Skeletal muscle tissue (tissue), 4 donors: ENCODE measurements around the gene NACC2. TPM values are rescaled to one million over a fixed set of nuclear protein-coding genes. Genes with fewer than 3 reads are reported as not detected.
A peak's percentile ranks its signal among the peaks of the same experiment; 100 is the strongest.

Experiments used
- H3K27ac ChIP-seq: one replicate; pipeline ENCODE4 v1.7.0; 2013; ENCODE audit warnings: mild to moderate bottlenecking, low read depth, low read length, inconsistent platforms
- H3K27me3 ChIP-seq, 3 donors: one replicate each; pipeline ENCODE4 v1.7.0; 2013; ENCODE audit warnings: low read length in 3 of 3; ENCODE audit not compliant: control insufficient read depth in 3 of 3, insufficient read depth in 3 of 3
- H3K36me3 ChIP-seq, 3 donors: one replicate each; pipeline ENCODE4 v1.7.0; 2013; ENCODE audit warnings: low read length in 3 of 3; ENCODE audit not compliant: control insufficient read depth in 3 of 3, insufficient read depth in 3 of 3
- H3K4me1 ChIP-seq, 3 donors: one replicate each; pipeline ENCODE4 v1.7.0; 2013; ENCODE audit warnings: low read length in 3 of 3, mild to moderate bottlenecking in 3 of 3; ENCODE audit not compliant: control insufficient read depth in 3 of 3, insufficient read depth in 3 of 3
- H3K4me3 ChIP-seq, 3 donors: one replicate each; pipeline ENCODE4 v1.7.0; 2013; ENCODE audit warnings: low read length in 3 of 3
- H3K9ac ChIP-seq, 3 donors: one replicate each; pipeline ENCODE4 v1.7.0; 2013; ENCODE audit warnings: low read length in 3 of 3, mild to moderate bottlenecking in 3 of 3, moderate library complexity in 2 of 3, low read depth in 1 of 3
- H3K9me3 ChIP-seq, 3 donors: one replicate each; pipeline ENCODE4 v1.7.0; 2013; ENCODE audit warnings: low read length in 3 of 3; ENCODE audit not compliant: control insufficient read depth in 3 of 3
- total RNA-seq: library from RNA; depleted of rRNA; stranded (reverse); fragments of >200 nt; gene quantifications from one replicate; pipeline ENCODE4 v1.2.3, GENCODE V29; 2014
- donor health status: Osteomylitis.

NACC2 gene
- total RNA-seq, 1 donor from 2014 or later: 7.3 TPM

DNA sequence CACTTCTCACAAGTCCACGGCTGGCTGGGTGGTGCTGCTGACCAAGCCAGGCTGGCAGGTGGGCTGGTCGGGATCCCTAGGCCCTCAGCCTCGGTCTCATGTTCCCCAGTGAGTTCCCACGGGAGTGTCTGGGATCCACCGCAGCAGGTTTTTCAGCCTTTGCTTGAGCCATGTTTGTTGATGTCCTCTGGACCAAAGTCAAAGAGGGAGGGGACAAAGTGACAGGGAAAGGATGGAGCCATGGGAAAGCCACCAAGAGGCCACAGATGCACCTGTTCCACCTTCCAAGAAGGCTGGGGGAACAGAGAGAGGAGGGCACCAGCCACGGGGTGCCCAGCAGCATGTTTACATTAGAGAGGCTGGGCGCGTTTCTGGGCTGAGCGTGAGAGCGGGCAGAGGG is 131.2 kb downstream of the NACC2 start:
- H3K27ac ChIP-seq: no peak overlapping the region
- no peaks in the 10 kb centered on the region for H3K36me3 ChIP-seq
- no peaks in the 10 kb centered on the region for H3K27me3 ChIP-seq
- peaks cover 20 to 38% (median 30%) of the 10 kb centered on the region in 3 donors for H3K4me1 ChIP-seq
- no peak overlapping the region for H3K9ac ChIP-seq
- H3K9me3 ChIP-seq: no peaks in the 10 kb centered on the region
- H3K4me3 ChIP-seq: no peak overlapping the region

DNA sequence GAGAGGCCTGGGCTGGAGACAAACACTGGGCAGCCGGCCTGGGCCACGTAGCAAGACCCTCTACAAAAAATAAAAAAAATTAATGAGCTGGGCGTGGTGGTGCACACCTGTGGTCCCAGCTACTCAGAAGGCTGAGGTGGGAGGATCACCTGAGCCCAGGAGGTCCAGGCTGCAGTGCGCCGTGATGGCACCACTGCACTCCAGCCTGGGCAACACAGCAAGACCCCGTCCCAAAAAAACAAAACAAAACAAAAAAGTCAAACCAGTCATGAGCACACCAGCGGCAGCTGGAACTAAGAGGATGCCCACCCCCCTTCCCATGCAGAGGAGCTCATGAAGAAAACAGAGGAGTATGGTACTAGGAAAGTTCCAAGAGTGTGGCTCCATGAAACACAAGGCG is 131.8 kb downstream of the NACC2 start:
- H3K9me3 ChIP-seq: no peaks in the 10 kb centered on the region
- H3K9ac ChIP-seq: no peak overlapping the region
- H3K4me3 ChIP-seq: no peak overlapping the region
- H3K27ac ChIP-seq: no peak overlapping the region
- H3K36me3 ChIP-seq: no peaks in the 10 kb centered on the region
- H3K4me1 ChIP-seq: peaks cover 26 to 38% (median 34%) of the 10 kb centered on the region in 3 donors
- H3K27me3 ChIP-seq: no peaks in the 10 kb centered on the region

DNA sequence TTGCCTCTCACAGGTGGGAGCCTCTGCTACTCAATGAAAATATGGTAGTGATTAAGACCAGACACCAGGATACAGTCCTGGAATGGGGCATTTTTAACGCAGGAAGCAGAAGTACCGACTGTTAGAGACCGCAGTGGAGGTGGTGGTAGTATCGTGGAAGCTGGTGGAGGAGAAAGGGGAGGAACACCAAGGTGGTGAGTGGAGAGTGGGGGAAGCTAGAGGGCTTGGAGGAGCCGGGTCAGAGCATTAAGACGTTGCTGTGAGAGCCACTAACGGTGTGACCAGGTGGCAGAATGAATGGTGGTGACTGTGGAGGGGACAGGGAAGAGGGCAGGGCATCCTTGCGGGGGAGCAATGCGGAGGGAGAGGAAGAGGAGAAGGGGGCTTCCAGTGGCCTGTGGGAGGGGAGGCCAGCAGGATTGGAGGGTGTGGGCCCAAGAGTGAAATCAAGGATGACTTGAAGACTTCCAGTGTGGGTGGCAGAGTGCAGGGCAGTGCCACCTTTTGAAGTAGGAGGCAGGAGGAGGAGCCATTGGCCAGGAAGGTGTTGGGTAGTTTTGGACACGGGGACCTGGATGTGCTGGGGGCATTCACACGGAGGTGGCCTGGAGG is 132.3 kb downstream of the NACC2 start:
- H3K9ac ChIP-seq: no peak overlapping the region
- H3K4me1 ChIP-seq: peaks cover 25 to 38% (median 31%) of the 10 kb centered on the region in 3 donors
- H3K27ac ChIP-seq: no peak overlapping the region
- no peaks in the 10 kb centered on the region for H3K9me3 ChIP-seq
- no peaks in the 10 kb centered on the region for H3K27me3 ChIP-seq
- no peak overlapping the region for H3K4me3 ChIP-seq
- H3K36me3 ChIP-seq: no peaks in the 10 kb centered on the region

DNA sequence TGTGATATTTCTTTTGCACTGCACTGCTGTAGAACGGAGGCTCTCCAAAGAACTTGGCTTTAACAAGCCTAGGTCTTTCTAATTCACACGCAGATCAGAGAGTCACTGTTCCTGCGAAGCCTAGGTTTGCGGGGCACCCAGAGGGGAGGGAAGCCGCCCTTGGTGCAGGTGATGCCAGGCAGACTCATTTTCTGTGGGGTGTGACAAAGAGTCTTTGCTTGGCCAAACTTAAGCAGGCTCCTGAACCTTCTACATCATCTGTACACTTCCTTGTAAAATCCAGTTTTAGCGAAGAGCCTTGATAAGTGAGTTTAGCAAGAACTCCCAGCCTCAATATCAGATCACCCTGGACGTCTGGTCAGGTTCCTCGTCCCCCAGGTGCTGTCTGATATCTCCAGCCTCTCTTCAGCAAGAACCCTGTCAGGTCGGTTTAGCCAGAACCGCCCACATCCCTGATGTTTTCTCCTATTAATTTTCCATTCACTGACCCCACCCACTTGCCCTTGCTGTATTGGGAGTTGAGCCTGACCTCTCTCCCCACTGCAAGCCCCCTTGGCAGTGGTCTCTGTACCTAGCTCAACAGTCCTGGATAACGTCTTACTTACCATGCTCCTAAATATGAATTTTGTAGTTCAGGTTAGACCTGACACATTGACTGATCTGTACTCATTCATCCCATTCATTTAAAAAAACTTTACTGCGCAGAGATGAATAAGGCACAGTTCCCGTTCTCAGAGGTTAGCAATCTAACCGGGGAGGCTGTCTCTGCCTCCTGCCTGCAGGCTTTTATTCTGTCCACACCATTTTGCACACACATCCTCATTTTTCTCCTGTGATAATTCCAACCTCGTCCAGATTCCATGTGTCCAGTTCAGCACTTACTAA is 133.0 kb downstream of the NACC2 start:
- Histone ChIP-seq H3K9ac (no peak overlapping the region), H3K36me3 (no peaks in the 10 kb centered on the region), H3K4me1 (peaks cover 28 to 38% (median 30%) of the 10 kb centered on the region in 3 donors), H3K4me3 (peak overlapping the region in 1 of 3 donors; percentile 48), H3K27me3 (no peaks in the 10 kb centered on the region), H3K27ac (no peak overlapping the region), H3K9me3 (no peaks in the 10 kb centered on the region)

DNA sequence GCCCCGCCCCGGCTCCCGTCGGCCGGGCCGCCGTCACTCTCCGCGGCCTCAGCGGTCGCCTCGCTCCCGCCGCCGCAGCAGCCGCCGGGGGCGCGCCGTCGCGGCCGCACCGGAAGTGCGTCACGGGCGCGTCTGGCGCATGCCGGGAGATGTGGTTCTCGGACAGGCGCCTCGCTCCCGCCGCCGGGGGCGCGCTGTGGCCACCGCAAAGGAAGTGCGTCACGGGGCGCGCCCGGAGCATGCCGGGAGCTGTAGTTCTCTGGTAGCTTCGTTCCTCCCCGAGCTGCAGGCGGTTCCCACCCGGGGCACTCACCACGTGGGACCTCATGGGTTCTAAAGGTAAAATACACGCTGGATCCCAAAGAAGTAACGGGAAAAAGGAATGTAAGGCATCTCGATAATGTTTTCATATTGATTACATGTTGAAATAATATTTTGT is 133.8 kb downstream of the NACC2 start, which contains the start of gene UBAC1:
UBAC1 (minus strand) TSS at position 97 of the 439 bp plus-strand sequence. CDS start 211 bp downstream, outside the sequence.
- Histone ChIP-seq H3K4me1 (peaks cover 34 to 44% (median 37%) of the 10 kb centered on the region in 3 donors), H3K9ac (peak within 1 kb of the TSS; percentile 90 to 97 (median 96)), H3K9me3 (no peaks in the 10 kb centered on the region), H3K27ac (peak within 1 kb of the TSS; percentile 92), H3K36me3 (no peaks in the 10 kb centered on the region), H3K27me3 (no peaks in the 10 kb centered on the region), H3K4me3 (peak within 1 kb of the TSS; percentile 76 to 92 (median 87))

DNA sequence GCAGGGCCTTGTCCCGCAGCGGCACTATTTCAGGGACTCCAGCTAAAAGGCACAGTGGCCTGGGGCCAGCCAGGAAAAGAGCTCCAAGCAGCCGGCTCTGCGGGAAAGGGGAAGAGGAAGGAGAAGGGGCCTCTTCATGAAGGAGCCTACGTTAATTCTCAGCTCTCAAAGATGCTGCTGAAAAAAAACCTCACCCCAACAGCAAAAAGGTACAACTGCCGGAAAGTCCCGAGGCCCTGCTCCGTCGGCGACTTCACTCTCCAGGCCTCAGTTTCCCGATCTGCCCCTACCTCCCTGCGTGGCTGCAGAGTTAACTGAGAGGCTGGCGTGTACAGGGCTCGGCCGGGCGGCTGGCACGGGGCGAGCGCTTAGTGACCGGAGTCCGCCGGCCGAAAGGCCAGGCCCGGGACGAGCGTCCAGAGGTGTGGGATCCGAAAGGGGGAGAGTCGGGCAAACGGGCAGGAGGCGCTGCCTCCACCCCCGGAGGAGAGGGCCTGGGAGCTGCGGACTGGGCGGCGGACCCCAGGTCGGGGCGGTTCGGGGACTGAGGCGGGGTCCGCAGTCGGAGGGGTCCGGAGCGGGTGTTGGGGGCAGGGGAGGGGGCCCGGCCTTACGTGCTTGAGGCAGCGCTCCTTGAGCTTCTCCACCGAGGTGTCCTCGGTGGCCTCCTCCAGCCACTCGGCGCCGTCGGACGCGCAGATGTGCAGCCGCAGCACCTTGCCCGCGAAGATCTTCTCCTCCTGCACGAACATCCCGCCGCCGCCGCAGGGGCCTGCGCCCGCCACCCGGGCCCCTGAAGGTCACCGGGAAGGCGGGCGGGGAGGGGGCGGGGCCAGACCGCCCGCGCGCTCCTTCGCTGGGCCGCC is 134.4 kb downstream of the NACC2 start:
- peak overlapping the region; percentile 76 to 92 (median 87) for H3K4me3 ChIP-seq
- H3K9me3 ChIP-seq: no peaks in the 10 kb centered on the region
- H3K27ac ChIP-seq: peak overlapping the region; percentile 92
- no peaks in the 10 kb centered on the region for H3K36me3 ChIP-seq
- no peaks in the 10 kb centered on the region for H3K27me3 ChIP-seq
- H3K4me1 ChIP-seq: peaks cover 40 to 50% (median 43%) of the 10 kb centered on the region in 3 donors
- peak overlapping the region; percentile 90 to 97 (median 96) for H3K9ac ChIP-seq

DNA sequence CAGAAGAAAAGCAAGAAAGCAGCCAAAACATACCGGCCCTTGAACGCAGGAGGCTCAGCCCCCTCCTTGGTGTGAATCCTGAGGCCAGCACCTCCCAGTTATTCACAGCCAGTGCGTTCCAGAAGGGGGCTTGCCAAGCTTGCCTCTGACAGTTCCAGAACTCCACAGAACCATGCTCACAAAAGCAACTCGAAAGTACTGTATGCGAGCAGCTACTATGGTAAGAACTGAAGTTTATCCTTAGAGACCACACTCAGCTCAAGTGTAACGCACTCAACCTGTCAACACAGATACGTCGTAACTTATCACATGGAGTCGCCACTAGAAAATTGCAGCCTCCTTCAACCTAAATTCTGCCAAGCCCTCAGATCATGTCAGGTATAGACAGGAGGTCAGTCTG is 135.3 kb downstream of the NACC2 start:
- Histone ChIP-seq H3K4me3 (peak overlapping the region; percentile 76 to 92 (median 87)), H3K4me1 (peaks cover 46 to 58% (median 49%) of the 10 kb centered on the region in 3 donors), H3K27me3 (no peaks in the 10 kb centered on the region), H3K9me3 (no peaks in the 10 kb centered on the region), H3K27ac (peak overlapping the region; percentile 92), H3K9ac (peak overlapping the region; percentile 90 to 97 (median 96)), H3K36me3 (peaks cover 0 to 1% (median under 1%) of the 10 kb centered on the region in 3 donors)

DNA sequence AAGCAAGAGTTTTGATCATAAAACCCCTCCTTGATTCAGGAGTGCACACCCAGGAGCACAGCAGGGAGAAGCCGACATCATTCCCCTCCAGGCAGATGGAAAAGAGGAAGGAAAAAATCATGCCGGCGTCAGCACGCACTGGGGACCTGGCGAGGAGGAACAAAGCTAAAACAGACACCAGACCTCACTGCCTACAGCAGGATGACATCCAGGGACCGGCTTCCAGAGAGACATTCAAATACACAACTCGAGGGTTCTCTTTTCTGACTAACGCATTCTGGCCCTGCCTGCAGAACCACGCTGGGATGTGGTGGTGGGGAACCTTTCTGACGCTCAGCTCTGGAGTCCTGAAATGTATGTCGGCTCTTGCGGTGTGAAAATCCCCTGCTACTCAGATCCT is 136.6 kb downstream of the NACC2 start:
- Histone ChIP-seq H3K36me3 (peaks cover 10 to 12% (median 11%) of the 10 kb centered on the region in 3 donors), H3K4me1 (peaks cover 49 to 69% (median 59%) of the 10 kb centered on the region in 3 donors), H3K27ac (peak overlapping the region; percentile 92), H3K9me3 (no peaks in the 10 kb centered on the region), H3K4me3 (peak overlapping the region in 2 of 3 donors; percentile 57 to 62), H3K27me3 (no peaks in the 10 kb centered on the region), H3K9ac (peak overlapping the region; percentile 52 to 97 (median 55))

DNA sequence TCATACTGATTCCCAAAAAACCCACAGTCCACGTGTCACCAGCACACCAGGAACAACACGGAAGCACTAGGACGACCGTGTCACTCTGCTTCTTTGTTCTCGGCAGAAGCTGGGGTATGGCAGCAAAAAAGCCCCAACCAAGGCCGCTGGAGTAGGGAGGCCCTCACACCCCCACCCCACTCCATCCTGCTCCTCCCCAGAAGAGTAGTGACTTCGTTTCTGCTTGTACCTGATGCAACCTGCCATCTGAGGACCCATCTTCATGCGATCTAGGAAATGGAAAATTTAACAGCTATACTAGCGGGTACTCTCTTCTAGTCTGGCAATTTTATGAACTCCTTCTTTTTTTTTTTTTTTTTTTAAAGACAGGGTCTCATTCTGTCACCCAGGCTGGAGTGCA is 137.7 kb downstream of the NACC2 start:
- peaks cover 58 to 78% (median 67%) of the 10 kb centered on the region in 3 donors for H3K4me1 ChIP-seq
- H3K27ac ChIP-seq: peak overlapping the region; percentile 92
- H3K36me3 ChIP-seq: peaks cover 17 to 19% (median 18%) of the 10 kb centered on the region in 3 donors
- no peaks in the 10 kb centered on the region for H3K9me3 ChIP-seq
- peak overlapping the region; percentile 31 to 57 (median 45) for H3K4me3 ChIP-seq
- peak overlapping the region; percentile 57 to 85 (median 79) for H3K9ac ChIP-seq
- no peaks in the 10 kb centered on the region for H3K27me3 ChIP-seq
